Left ventricle myocardium inferior (tissue), 1 donor: Measurements from ENCODE around the gene NUP155. TPM values are rescaled to one million over a fixed set of nuclear protein-coding genes. Genes with fewer than 3 reads are reported as not detected.
"Not testable (repeated sequence)": the region's sequence is repeated elsewhere in the genome, so short reads cannot be mapped to it uniquely, and the experiment has no call there.

Experiments
- DNase-seq: peaks from one replicate; pipeline ENCODE4 v3.0.0-alpha.2; 2020
- H3K27ac ChIP-seq: fragments of 200-600 bp; replicated peaks from 2 replicates; pipeline ENCODE4 v1.8.0; 2021
- H3K27me3 ChIP-seq: fragments of 200-600 bp; 2 replicates; pipeline ENCODE4 v1.8.0; 2021; ENCODE audit warnings: low read depth
- H3K36me3 ChIP-seq: fragments of 200-600 bp; 2 replicates; pipeline ENCODE4 v1.8.0; 2021
- H3K4me1 ChIP-seq: fragments of 200-600 bp; 2 replicates; pipeline ENCODE4 v1.8.0; 2021
- H3K4me3 ChIP-seq: fragments of 200-600 bp; 2 replicates; pipeline ENCODE4 v1.8.0; 2021; ENCODE audit warnings: mild to moderate bottlenecking, moderate library complexity
- H3K9me3 ChIP-seq: fragments of 200-600 bp; replicated peaks from 2 replicates; pipeline ENCODE4 v1.8.0; 2021
- intact Hi-C: fragments of 100-400 bp; cut with micrococcal nuclease; formaldehyde crosslinking; loops from one replicate; pipeline ENCODE4 v1.11.0; 2022
- total RNA-seq: library from RNA; stranded (reverse); fragmentation: NEBNext Ultra II Directional; extraction: Animal tissue kit (Norgen Biotek cat#: 25700); gene quantifications from one replicate; pipeline ENCODE4 v1.2.1, GENCODE V29; 2021
- TF ChIP-seq, protein P1 (sequence below): fragments of 200-600 bp; IDR thresholded peaks from 2 replicates; pipeline ENCODE4 v1.8.0; 2021; ENCODE audit warnings: antibody characterized with exemption, mild to moderate bottlenecking, borderline replicate concordance
- donor health status: DM: no; HTN: yes; CAD: no; lungs with severe emphysema.

The NUP155 gene
- total RNA-seq, 1 donor from 2014 or later, result 10.7 TPM

DNA sequence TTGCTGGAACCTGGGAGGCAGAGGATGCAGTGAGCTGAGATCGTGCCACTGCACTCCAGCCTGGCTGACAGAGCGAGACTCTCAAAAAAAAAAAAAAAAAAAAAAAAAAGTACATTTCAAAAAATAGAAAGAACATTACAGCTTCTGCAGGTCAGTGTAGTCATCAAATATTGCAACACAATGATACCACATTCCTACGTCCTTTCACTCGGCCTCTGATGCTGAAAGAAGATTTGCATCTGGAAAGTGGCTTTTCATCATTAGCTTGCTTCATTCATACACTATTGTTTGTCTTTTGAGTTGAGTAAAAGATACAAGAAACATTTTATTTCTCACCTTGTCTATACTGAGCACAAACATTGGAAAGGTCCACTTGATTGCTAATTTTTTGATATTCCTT, 62.1 kb downstream of the NUP155 start:
- peaks cover 97% of the 10 kb centered on the region for H3K36me3 ChIP-seq
- no peak overlapping the region for H3K27ac ChIP-seq
- no peak overlapping the region for H3K4me3 ChIP-seq
- H3K27me3 ChIP-seq, result no peaks in the 10 kb centered on the region
- DNase-seq, result no peak
- no peaks in the 10 kb centered on the region for H3K9me3 ChIP-seq
- TF ChIP-seq, protein P1, sequence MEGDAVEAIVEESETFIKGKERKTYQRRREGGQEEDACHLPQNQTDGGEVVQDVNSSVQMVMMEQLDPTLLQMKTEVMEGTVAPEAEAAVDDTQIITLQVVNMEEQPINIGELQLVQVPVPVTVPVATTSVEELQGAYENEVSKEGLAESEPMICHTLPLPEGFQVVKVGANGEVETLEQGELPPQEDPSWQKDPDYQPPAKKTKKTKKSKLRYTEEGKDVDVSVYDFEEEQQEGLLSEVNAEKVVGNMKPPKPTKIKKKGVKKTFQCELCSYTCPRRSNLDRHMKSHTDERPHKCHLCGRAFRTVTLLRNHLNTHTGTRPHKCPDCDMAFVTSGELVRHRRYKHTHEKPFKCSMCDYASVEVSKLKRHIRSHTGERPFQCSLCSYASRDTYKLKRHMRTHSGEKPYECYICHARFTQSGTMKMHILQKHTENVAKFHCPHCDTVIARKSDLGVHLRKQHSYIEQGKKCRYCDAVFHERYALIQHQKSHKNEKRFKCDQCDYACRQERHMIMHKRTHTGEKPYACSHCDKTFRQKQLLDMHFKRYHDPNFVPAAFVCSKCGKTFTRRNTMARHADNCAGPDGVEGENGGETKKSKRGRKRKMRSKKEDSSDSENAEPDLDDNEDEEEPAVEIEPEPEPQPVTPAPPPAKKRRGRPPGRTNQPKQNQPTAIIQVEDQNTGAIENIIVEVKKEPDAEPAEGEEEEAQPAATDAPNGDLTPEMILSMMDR, result no peak
- no peaks in the 10 kb centered on the region for H3K4me1 ChIP-seq
- intact Hi-C loops, result no loop called here

DNA sequence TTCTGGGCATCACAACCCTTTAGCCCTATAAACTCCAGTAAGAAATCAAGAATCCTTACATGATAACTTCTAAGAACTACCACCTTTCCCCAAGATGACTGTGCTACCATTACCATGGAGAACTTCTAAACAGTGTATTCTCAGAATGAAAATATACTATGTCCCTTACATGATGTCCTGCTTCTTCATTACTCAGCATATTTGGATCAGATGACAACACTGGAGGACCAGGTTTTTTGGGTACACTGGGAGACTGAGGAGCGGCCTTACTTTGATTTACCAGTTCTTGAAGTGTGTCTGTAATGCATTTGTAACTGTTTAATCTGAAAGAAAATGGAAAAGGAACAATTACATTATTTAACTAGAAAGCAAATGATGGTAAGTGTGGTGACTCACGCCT, 66.0 kb downstream of the NUP155 start:
- DNase-seq, result no peak
- no peak overlapping the region for H3K27ac ChIP-seq
- H3K9me3 ChIP-seq, result no peaks in the 10 kb centered on the region
- no peaks in the 10 kb centered on the region for H3K4me1 ChIP-seq
- no peak overlapping the region for H3K4me3 ChIP-seq
- H3K27me3 ChIP-seq, result no peaks in the 10 kb centered on the region
- peaks cover 98% of the 10 kb centered on the region for H3K36me3 ChIP-seq
- TF ChIP-seq, protein P1, result no peak
- intact Hi-C loops, result no loop called here

DNA sequence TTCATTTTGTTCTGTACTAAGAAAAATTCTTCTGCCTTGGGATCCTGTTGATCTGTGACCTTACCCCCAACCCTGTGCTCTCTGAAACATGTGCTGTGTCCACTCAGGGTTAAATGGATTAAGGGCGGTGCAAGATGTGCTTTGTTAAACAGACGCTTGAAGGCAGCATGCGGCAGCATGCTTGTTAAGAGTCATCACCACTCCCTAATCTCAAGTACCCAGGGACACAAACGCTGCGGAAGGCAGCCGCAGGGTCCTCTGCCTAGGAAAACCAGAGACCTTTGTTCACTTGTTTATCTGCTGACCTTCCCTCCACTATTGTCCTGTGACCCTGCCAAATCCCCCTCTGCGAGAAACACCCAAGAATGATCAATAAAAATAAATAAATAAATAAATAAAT, 74.6 kb downstream of the NUP155 start:
- H3K27ac ChIP-seq, H3K27me3 ChIP-seq, intact Hi-C loops, H3K9me3 ChIP-seq, H3K4me1 ChIP-seq, H3K4me3 ChIP-seq, DNase-seq: not testable (repeated sequence)
- H3K36me3 ChIP-seq, result peaks cover 83% of the 10 kb centered on the region

DNA sequence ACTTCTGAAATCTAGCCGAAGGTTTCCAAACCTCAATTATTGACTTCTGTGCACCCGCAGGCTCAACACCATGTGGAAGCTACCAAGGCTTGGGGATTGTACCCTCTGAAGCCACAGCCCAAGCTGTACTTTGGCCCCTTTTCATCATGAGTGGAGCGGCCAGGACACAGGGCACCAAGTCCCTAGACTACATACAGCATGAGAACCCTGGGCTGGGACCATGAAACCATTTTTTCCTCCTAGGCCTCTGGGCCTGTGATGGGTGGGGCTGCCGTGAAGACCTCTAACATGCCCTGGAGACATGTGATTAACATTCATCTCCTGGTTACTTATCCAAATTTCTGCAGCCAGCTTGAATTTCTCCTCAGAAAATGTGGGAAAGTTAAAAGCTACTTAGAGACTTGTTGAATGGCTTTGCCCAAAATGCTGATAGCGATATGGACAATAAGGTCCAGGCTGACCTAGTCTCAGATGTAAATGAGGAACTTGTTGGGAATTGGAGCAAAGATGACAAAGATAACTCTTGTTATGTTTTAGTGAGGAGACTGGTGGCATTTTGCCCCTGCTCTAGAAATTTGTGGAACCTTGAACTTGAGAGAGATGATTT, 87.6 kb downstream of the NUP155 start:
- TF ChIP-seq, protein P1, result no peak
- no peaks in the 10 kb centered on the region for H3K36me3 ChIP-seq
- DNase-seq, result no peak
- H3K4me3 ChIP-seq, result no peak overlapping the region
- intact Hi-C loops, result no loop called here
- H3K4me1 ChIP-seq, result no peaks in the 10 kb centered on the region
- H3K27me3 ChIP-seq, result no peaks in the 10 kb centered on the region
- no peak overlapping the region for H3K27ac ChIP-seq
- H3K9me3 ChIP-seq, result peaks cover 15% of the 10 kb centered on the region

DNA sequence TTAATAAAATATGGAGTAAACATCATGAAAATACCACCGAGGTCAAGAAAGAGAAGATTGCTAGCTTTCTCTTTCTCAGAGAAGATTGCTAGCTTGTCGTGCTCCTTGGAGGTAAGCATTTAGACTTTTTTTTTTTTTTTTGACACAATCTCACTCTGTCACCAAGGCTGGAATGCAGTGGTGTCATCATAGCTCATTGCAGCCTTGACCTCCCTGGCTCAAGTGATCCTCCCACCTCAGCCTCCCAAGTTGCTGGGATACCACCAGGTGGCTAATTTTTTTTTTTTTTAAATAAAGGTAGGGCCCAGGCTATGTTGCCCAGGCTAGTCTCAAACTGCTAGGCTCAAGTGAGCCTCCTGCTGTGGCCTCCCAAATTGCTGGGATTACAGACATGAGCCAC, 95.4 kb downstream of the NUP155 start:
- no peak overlapping the region for H3K27ac ChIP-seq
- intact Hi-C loops, result no loop called here
- no peak for DNase-seq
- peaks cover 17% of the 10 kb centered on the region for H3K9me3 ChIP-seq
- TF ChIP-seq, protein P1, result no peak
- H3K4me3 ChIP-seq, result no peak overlapping the region
- H3K4me1 ChIP-seq, result no peaks in the 10 kb centered on the region
- H3K27me3 ChIP-seq, result no peaks in the 10 kb centered on the region
- no peaks in the 10 kb centered on the region for H3K36me3 ChIP-seq

DNA sequence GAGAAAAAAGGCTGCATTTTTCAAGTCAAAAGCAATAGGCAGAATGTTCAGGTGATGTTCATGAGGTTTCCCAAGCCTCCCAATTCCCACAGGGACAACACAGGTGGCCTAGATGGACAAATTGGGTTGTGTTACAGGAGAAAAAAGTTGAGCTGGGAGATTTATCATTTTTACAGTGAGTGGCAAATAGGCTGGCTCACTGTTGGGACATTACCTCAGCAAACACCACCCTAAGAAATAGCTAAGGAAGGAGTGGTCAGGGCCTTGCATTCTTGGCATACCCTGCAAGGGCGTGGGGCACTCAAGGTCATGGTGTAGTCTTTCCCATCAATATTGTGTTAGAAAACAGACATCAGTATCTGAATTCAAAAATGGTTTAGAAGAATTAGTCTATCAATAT, 98.4 kb downstream of the NUP155 start:
- TF ChIP-seq, protein P1, result no peak
- no peak for DNase-seq
- no peaks in the 10 kb centered on the region for H3K36me3 ChIP-seq
- no peaks in the 10 kb centered on the region for H3K4me1 ChIP-seq
- no peak overlapping the region for H3K4me3 ChIP-seq
- peaks cover 23% of the 10 kb centered on the region for H3K9me3 ChIP-seq
- no peak overlapping the region for H3K27ac ChIP-seq
- intact Hi-C loops, result no loop called here
- no peaks in the 10 kb centered on the region for H3K27me3 ChIP-seq

DNA sequence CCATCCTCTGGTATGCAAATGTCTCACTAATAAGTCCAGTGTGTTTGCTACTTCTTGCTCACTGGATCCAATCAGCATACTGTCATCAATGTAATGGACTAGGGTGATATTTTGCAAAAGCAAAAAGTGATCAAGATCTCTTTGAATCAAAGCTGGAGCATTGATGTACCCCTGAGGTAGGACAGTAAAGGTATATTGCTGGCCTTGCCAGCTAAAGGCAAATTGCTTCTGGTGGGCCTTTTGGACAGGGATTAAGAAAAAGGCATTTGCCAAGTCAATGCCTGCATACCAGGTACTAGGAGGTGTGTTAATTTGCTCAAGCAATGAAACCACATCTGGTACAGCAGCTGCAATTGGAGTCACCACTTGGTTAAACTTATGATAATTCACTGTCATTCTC, 102.8 kb downstream of the NUP155 start:
- DNase-seq, H3K4me1 ChIP-seq, H3K27me3 ChIP-seq, H3K27ac ChIP-seq, H3K4me3 ChIP-seq, H3K36me3 ChIP-seq, intact Hi-C loops: not testable (repeated sequence)
- H3K9me3 ChIP-seq, result peaks cover 23% of the 10 kb centered on the region
